A673 (cell line): ENCODE measurements around the gene SPP2.

Source experiments
- EZH2 ChIP-seq: fragments of 200-600 bp; sonication (generic); IDR thresholded peaks from 2 replicates; pipeline ENCODE4 v1.6.1; 2017; ENCODE audit warnings: borderline replicate concordance, low read depth, mild to moderate bottlenecking, mixed read lengths, antibody characterized with exemption, low read length; ENCODE audit not compliant: poor library complexity, severe bottlenecking
- TF ChIP-seq, protein P1 (sequence below): fragments of 300-800, 200-600 bp; sonication (generic); conservative IDR thresholded peaks from 2 replicates; pipeline ENCODE4 v1.5.1; 2017; ENCODE audit warnings: low read depth, mild to moderate bottlenecking, antibody characterized with exemption, low read length, moderate library complexity, mixed read lengths

DNA sequence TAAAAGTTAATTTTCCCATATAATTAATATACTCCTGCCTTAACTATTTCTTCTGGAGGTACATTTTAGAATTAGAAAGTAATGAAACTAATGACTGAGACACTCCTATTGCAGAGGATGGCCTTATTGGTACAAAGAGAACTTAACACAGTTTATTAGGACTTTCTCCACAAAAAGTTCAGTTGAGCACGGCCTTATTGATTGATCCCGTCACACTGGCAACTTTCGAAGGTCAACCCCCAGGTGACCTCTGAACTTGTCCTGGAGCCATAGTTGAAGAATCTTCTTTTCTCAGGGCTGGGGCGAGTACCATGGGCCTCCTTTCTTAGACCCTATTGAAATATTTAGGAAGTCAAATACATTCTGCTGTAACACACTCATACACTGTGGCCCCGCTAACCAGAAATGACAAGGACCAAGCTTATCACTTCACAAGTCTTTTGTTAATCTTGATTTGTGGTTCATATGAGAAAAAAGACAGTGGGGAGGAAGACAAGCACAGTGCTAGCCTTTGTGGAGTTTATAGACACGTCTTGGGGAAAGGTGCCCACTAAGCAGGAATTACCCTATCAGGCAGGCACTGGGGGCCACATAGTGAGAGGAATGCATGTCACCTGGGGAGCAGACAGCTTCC is 11.2 kb downstream of the SPP2 start:
- TF ChIP-seq, protein P1, sequence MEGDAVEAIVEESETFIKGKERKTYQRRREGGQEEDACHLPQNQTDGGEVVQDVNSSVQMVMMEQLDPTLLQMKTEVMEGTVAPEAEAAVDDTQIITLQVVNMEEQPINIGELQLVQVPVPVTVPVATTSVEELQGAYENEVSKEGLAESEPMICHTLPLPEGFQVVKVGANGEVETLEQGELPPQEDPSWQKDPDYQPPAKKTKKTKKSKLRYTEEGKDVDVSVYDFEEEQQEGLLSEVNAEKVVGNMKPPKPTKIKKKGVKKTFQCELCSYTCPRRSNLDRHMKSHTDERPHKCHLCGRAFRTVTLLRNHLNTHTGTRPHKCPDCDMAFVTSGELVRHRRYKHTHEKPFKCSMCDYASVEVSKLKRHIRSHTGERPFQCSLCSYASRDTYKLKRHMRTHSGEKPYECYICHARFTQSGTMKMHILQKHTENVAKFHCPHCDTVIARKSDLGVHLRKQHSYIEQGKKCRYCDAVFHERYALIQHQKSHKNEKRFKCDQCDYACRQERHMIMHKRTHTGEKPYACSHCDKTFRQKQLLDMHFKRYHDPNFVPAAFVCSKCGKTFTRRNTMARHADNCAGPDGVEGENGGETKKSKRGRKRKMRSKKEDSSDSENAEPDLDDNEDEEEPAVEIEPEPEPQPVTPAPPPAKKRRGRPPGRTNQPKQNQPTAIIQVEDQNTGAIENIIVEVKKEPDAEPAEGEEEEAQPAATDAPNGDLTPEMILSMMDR: no peak
- TF ChIP-seq EZH2: no peak
